Neural cell (in vitro differentiated cells): ENCODE results near the gene RNF123.

Source experiments
- CTCF ChIP-seq: fragments of 450-650 bp; IDR thresholded peaks from 2 replicates; pipeline ENCODE4 v1.5.1; 2014; ENCODE audit warnings: antibody characterized with exemption, mild to moderate bottlenecking, moderate library complexity; ENCODE audit not compliant: poor library complexity, severe bottlenecking
- EP300 ChIP-seq: fragments of 450-650 bp; conservative IDR thresholded peaks from 2 replicates; pipeline ENCODE4 v1.6.1; 2014; ENCODE audit warnings: antibody characterized with exemption, mild to moderate bottlenecking, moderate library complexity; ENCODE audit not compliant: poor library complexity, severe bottlenecking
- EZH2 ChIP-seq: fragments of 200-600, 300-800 bp; shearing (Covaris generic), sonication (generic); IDR thresholded peaks from 2 replicates; pipeline ENCODE4 v1.6.1; 2014; ENCODE audit warnings: antibody characterized with exemption, low read length, borderline replicate concordance, mild to moderate bottlenecking; ENCODE audit not compliant: insufficient read depth, poor library complexity, severe bottlenecking
- REST ChIP-seq: IDR thresholded peaks from 2 replicates; pipeline ENCODE4 v1.6.1; 2012; ENCODE audit warnings: borderline replicate concordance

GRCh38 chr3:49648354-49649019 is 40.9 kb upstream of the RNF123 start:
- TF ChIP-seq EP300 (no peak), CTCF (no peak), REST (no peak), EZH2 (no peak)
